Measurements from ENCODE around the gene RASL11A.
"Not testable (repeated sequence)": the region's sequence is repeated elsewhere in the genome, so short reads cannot be mapped to it uniquely, and the experiment has no call there.

Gene RASL11A

DNA sequence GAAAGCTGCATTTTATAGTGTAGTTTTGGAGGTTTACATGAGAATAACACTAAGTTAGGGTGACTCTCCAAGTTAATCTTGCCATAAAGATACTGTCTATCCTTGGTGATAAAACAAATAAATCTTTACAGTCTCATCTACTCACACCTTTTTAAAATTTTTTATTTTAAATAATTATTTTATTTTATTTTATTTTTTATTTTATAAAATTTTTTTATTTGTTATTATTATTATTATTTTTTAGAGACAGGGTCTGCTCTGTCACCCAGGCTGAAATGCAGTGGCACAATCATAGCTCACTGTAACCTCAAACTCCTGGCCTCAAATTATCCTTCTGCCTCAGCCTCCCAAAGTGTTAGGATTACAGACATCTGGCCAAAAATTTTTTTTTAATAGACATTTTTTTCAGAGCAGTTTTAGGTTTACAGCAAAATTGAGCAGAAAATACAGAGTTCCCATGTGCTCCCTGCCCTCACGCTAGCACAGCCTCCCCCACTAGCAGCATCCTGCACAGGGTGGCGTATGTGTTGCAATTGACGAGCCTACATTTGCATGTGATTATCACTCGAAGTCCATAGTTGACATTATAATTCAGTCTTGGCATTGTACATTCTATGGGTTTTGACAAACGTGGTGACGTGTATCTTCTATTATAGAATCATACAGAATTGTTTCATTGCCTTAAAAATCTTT is 41.0 kb downstream of the RASL11A start:
- Histone ChIP-seq H3K4me1 (peaks cover 21% of the 10 kb centered on the region), H3K9me3 (no peaks in the 10 kb centered on the region), H3K4me3 (no peak overlapping the region), H3K27me3 (ENCODE audit: low read depth) (peaks cover 6% of the 10 kb centered on the region; the same call in 1 of the 2 replicates), H3K36me3 (replicated peaks) (no peaks in the 10 kb centered on the region)
- in situ Hi-C loops (cut with MboI; ENCODE audit: low sequenced_read_pairs): no loop called here
- DNase-seq (ENCODE audit: low spot score in 2 of 2): peak; percentile 54 to 69

DNA sequence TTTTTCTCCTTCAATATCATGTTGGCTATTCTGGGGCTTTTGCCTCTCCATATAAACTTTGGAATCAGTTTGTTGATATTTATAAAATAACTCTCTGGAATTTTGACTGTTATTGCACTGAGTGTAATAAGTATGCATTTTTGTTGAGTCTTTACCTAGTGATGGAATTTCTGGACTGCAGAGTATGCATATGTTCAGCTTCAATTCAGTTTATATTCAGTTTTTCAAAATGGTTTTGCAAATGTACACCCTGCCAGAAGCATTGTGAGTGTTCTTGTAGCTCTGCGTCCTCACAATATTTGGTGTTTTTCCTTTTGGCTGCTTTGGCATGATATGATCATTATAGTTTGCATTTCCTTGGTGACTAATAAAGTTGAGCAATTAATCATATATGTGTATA is 43.1 kb downstream of the RASL11A start:
- H3K36me3 ChIP-seq (replicated peaks): no peaks in the 10 kb centered on the region
- in situ Hi-C loops (cut with MboI; ENCODE audit: low sequenced_read_pairs): no loop called here

DNA sequence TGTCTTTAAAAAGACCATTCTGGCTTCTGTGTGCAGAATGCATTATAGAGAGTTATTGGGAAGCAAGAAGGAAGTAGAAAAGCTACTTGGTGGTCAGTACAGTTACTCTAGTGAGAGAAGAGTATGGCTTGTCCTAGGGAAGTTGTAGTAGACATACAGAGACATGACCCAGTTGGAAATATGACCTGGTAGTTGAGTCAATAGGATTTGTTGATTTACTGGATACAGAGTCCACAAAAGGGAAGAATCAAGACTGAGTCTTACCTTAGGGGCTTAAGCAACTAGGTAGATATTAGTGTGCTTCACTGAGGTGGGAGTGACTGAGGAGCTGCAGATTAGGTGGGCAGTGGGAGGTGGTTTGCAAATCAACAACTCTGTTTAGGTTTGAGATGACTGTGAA is 48.8 kb downstream of the RASL11A start:
- Histone ChIP-seq H3K36me3 (replicated peaks) (no peaks in the 10 kb centered on the region), H3K4me1 (no peaks in the 10 kb centered on the region), H3K4me3 (no peak overlapping the region), H3K9me3 (0 out of 2 replicates have a peak, but pooled peaks cover 2% of the 10 kb centered on the region), H3K27me3 (ENCODE audit: low read depth) (peaks cover 12% of the 10 kb centered on the region)
- no peak for DNase-seq (ENCODE audit: low spot score in 2 of 2)
- in situ Hi-C loops (cut with MboI; ENCODE audit: low sequenced_read_pairs): no loop called here

More for the DNA sequence above, 43.1 kb downstream of the RASL11A start:
- no peaks in the 10 kb centered on the region for H3K9me3 ChIP-seq
- no peak overlapping the region for H3K4me3 ChIP-seq
- H3K27me3 ChIP-seq (ENCODE audit: low read depth): peaks cover 9% of the 10 kb centered on the region
- no peak for DNase-seq (ENCODE audit: low spot score in 2 of 2)
- H3K4me1 ChIP-seq: peaks cover 21% of the 10 kb centered on the region

DNA sequence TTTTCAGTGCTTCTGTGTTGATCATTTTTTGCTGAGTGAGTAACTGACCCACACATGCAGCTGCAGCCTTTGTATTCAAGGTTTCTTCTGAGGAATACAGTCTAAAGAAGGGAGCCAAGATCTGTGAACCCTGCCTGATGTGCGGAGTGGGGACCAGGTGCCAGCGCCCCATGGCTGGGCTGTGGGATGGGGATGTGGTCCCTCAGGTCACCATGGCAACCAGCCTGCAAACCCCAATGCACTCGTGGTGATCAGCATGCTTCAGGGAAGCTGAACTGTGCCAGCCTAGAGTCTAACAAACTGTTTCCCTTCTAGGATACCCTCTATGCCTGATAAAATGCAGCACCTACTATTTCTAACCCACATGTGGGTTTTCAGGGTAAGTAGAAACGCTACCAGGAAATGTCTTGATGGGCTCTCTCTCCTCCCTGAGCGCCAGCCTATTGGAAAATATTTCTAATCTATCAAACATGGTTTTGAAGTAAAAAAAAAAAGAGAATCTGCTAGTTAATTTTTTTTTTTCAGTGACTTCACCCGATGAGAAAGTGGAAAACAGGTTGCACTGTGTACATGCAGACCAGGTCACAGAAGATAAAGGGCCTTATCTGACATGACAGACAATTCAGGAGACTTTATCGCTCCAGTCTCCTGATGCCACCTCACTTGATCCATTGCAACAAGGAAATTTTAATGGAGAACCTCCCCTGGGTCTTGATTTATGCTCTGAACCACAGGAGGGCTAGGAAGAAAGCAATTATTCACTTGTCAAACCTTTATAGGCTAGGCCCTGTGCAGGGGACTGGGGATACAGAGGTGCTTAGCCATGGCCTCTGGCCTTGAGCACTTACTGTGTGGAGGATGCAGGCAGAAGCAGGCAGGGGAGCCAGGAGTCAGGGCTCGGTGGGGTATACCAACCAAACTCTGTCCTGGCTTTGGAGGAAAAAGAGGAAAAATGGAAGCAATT is 51.1 kb downstream of the RASL11A start:
- DNase-seq (ENCODE audit: low spot score in 2 of 2): no peak
- no peaks in the 10 kb centered on the region for H3K4me1 ChIP-seq
- in situ Hi-C loops (cut with MboI; ENCODE audit: low sequenced_read_pairs): no loop called here
- H3K36me3 ChIP-seq (replicated peaks): no peaks in the 10 kb centered on the region
- H3K9me3 ChIP-seq: 0 out of 2 replicates have a peak, but pooled peaks cover 2% of the 10 kb centered on the region
- H3K27me3 ChIP-seq (ENCODE audit: low read depth): peaks cover 5% of the 10 kb centered on the region; the same call in 1 of the 2 replicates
- H3K4me3 ChIP-seq: no peak overlapping the region

DNA sequence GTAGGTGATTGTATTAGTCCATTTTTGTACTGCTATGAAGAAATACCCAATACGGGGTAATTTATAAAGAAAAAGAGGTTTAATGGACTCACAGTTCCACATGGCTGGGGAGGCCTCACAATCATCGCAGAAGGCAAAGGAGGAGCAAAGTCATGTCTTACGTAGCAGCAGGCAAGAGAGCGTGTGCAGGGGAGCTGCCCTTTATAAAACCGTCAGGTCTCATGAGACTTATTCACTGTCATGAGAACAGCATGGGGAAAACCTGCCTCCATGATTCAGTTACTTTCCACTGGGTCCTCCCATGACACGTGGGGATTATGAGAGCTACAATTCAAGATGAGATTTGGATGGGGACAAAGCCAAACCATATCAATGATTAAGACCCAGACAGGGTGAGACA is 51.8 kb downstream of the RASL11A start:
- H3K4me3 ChIP-seq; DNase-seq (ENCODE audit: low spot score in 2 of 2); H3K27me3 ChIP-seq (ENCODE audit: low read depth); H3K36me3 ChIP-seq (replicated peaks); in situ Hi-C loops (cut with MboI; ENCODE audit: low sequenced_read_pairs); H3K9me3 ChIP-seq; H3K4me1 ChIP-seq: not testable (repeated sequence)
